Hepatic stellate cell (primary cell): ENCODE measurements around the gene H1-8.
A peak's percentile ranks its signal among the peaks of the same experiment; 100 is the strongest.

Experiments used
- DNase-seq: peaks from one replicate; pipeline ENCODE4 v3.0.0; 2011; ENCODE audit warnings: low spot score

H1-8 gene

GRCh38 chr3:129573493-129573892 lies 30.5 kb downstream of the H1-8 start:
- no peak for DNase-seq

GRCh38 chr3:129574206-129574605 lies 31.2 kb downstream of the H1-8 start:
- DNase-seq: no peak

GRCh38 chr3:129575233-129575996 lies 32.4 kb downstream of the H1-8 start:
- DNase-seq: no peak

- no peak for DNase-seq
These were observed 33.0 kb downstream of the H1-8 start for GRCh38 chr3:129575997-129576384.

GRCh38 chr3:129576514-129577352 lies 33.8 kb downstream of the H1-8 start:
- no peak for DNase-seq

- no peak for DNase-seq
These were observed 34.4 kb downstream of the H1-8 start for GRCh38 chr3:129577366-129577765.

- no peak for DNase-seq
These were observed 35.2 kb downstream of the H1-8 start for GRCh38 chr3:129577925-129578786.

- DNase-seq: no peak
These were observed 37.0 kb downstream of the H1-8 start for GRCh38 chr3:129579991-129580390.

- no peak for DNase-seq
These were observed 38.6 kb downstream of the H1-8 start for GRCh38 chr3:129581623-129582022.

GRCh38 chr3:129582799-129583198 lies 39.8 kb downstream of the H1-8 start:
- DNase-seq: no peak

GRCh38 chr3:129583289-129583688 lies 40.3 kb downstream of the H1-8 start:
- DNase-seq: no peak

- DNase-seq: no peak
These were observed 41.7 kb downstream of the H1-8 start for GRCh38 chr3:129584631-129585030.

- DNase-seq: no peak
These were observed 43.1 kb downstream of the H1-8 start for GRCh38 chr3:129585949-129586657.

- DNase-seq: no peak
These were observed 43.9 kb downstream of the H1-8 start for GRCh38 chr3:129586746-129587430.

GRCh38 chr3:129587566-129588210 lies 44.7 kb downstream of the H1-8 start:
- no peak for DNase-seq

GRCh38 chr3:129590215-129590614 lies 47.2 kb downstream of the H1-8 start:
- no peak for DNase-seq

- DNase-seq: no peak
These were observed 49.0 kb downstream of the H1-8 start for GRCh38 chr3:129591932-129592331.

GRCh38 chr3:129592381-129593131 lies 49.6 kb downstream of the H1-8 start:
- DNase-seq: peak; percentile 58

GRCh38 chr3:129593230-129593594 lies 50.2 kb downstream of the H1-8 start:
- DNase-seq: peak; percentile 50
